HepG2 (cell line): ENCODE data around the gene TRMU. TPM values are rescaled to one million over a fixed set of nuclear protein-coding genes. Genes with fewer than 3 reads are reported as not detected.

Experiments
- ATAC-seq: fragments of 200-7000 bp; cut with Tn5 transposase; 3 replicates; pipeline ENCODE4 v1.9.1; 2020; ENCODE audit warnings: mild to moderate bottlenecking, moderate library complexity
- BruUV-seq: library from RNA; stranded (reverse); fragments of 400-500 nt; replicated peaks from 2 replicates; lab custom pipeline; 2021; lab: Mats Ljungman, UMichigan
- CTCF ChIA-PET: fragments of 300-600 bp; formaldehyde crosslinking; extraction: SDS; loops from one replicate; lab custom pipeline; 2021; ENCODE audit warnings: low total read pairs, inconsistent platforms, low intra/inter-chr PET ratio; lab: Yijun Ruan, JAX
- POLR2A ChIA-PET: fragments of 350-600 bp; sonication (Branson Sonifier 250); formaldehyde crosslinking; loops from one replicate; lab custom pipeline; 2020; ENCODE audit warnings: antibody characterized with exemption, inconsistent platforms; lab: Yijun Ruan, JAX
- DNase-seq: peaks from one replicate; pipeline ENCODE4 v3.0.0-alpha.2; 2015; ENCODE audit warnings: low spot score
- FAIRE-seq: peaks from 3 replicates; lab custom pipeline; 2011; peaks lifted over from hg19 to GRCh38; lab: Jason Lieb, UNC
- H2AFZ ChIP-seq: one replicate; pipeline ENCODE4 v1.6.1; 2011; ENCODE audit warnings: low read length, inconsistent platforms
- H3K27ac ChIP-seq: fragments of 300-600 bp; 3 replicates; pipeline ENCODE4 v1.8.0; 2011; ENCODE audit warnings: mixed run types, mild to moderate bottlenecking, mixed read lengths, low read length, inconsistent platforms; ENCODE audit not compliant: insufficient read depth; ENCODE audit errors: extremely low read length
- H3K27me3 ChIP-seq, 2 experiments: fragments of 200-600 bp in 1 of 2; 2 replicates in 1 of 2; 3 replicates in 1 of 2; pipeline versions ENCODE4 v1.6.0 to v1.8.0; 2011; ENCODE audit warnings: low read length in 2 of 2, mild to moderate bottlenecking in 2 of 2, moderate library complexity in 2 of 2, inconsistent platforms in 1 of 2; ENCODE audit not compliant: insufficient read depth in 2 of 2, control insufficient read depth in 1 of 2
- H3K36me3 ChIP-seq, 2 experiments: fragments of 200-600 bp in 1 of 2; replicated peaks in 1 of 2; 2 replicates in 1 of 2; 3 replicates in 1 of 2; pipeline versions ENCODE4 v1.5.1 to v1.8.0; 2011; ENCODE audit warnings: low read length in 2 of 2, inconsistent platforms in 1 of 2; ENCODE audit not compliant: insufficient read depth in 2 of 2, control insufficient read depth in 1 of 2
- H3K4me1 ChIP-seq: 2 replicates; pipeline ENCODE4 v1.5.1; 2012; ENCODE audit warnings: low read length, inconsistent platforms; ENCODE audit not compliant: insufficient read depth
- H3K4me2 ChIP-seq: 2 replicates; pipeline ENCODE4 v1.6.0; 2011; ENCODE audit warnings: low read depth, low read length, inconsistent platforms
- H3K4me3 ChIP-seq, 3 experiments: fragments of 200-600 bp in 1 of 3; sonication (generic), shearing (Covaris generic) in 1 of 3; replicated peaks in 1 of 3; 2 replicates each; pipeline ENCODE4 v1.5.1; 2011 to 2016; ENCODE audit warnings: low read length in 3 of 3, inconsistent platforms in 2 of 3, low read depth in 2 of 3, mild to moderate bottlenecking in 2 of 3, control low read depth in 1 of 3, mixed read lengths in 1 of 3; ENCODE audit not compliant: insufficient read depth in 1 of 3
- H3K79me2 ChIP-seq: one replicate; pipeline ENCODE4 v1.6.1; 2011; ENCODE audit warnings: low read length, inconsistent platforms; ENCODE audit not compliant: insufficient read depth
- H3K9ac ChIP-seq: 2 replicates; pipeline ENCODE4 v1.6.0; 2011; ENCODE audit warnings: mild to moderate bottlenecking, low read depth, low read length, inconsistent platforms; ENCODE audit not compliant: insufficient read depth
- H3K9me3 ChIP-seq: 2 replicates; pipeline ENCODE4 v1.5.1; 2012; ENCODE audit warnings: mild to moderate bottlenecking, low read length
- H4K20me1 ChIP-seq: 2 replicates; pipeline ENCODE4 v1.6.0; 2011; ENCODE audit warnings: inconsistent platforms, mild to moderate bottlenecking, low read length, moderate library complexity; ENCODE audit not compliant: insufficient read depth
- AKAP8 ChIP-seq: sonication (generic); formaldehyde crosslinking; IDR thresholded peaks from 2 replicates; pipeline ENCODE4 v1.5.1; 2020; ENCODE audit warnings: mild to moderate bottlenecking, missing genetic modification reagents
- NFE2L2 ChIP-seq: fragments of 150-350 bp; IDR thresholded peaks from 2 replicates; pipeline ENCODE4 v1.6.1; 2014; ENCODE audit warnings: low read length
- NONO ChIP-seq, 2 experiments: fragments of 450-650 bp in 1 of 2; sonication (generic) in 1 of 2; formaldehyde crosslinking in 1 of 2; IDR thresholded peaks in 1 of 2; conservative IDR thresholded peaks in 1 of 2; 2 replicates each; pipeline versions ENCODE4 v1.6.1 to v1.8.0; 2017 to 2022; ENCODE audit warnings: mild to moderate bottlenecking in 1 of 2, missing genetic modification reagents in 1 of 2, moderate library complexity in 1 of 2
- ZNF430 ChIP-seq: sonication (generic); formaldehyde crosslinking; IDR thresholded peaks from 2 replicates; pipeline ENCODE4 v1.9.0; 2021; ENCODE audit warnings: mild to moderate bottlenecking, missing genetic modification reagents
- ZNF629 ChIP-seq: sonication (generic); formaldehyde crosslinking; conservative IDR thresholded peaks from 2 replicates; pipeline ENCODE4 v1.5.0; 2020; ENCODE audit warnings: missing genetic modification reagents
- WGBS: methylation state at CpG from one replicate; pipeline ENCODE4 v1.1.6; 2017; ENCODE audit warnings: low lambda C conversion rate; 5-methylcytosine and 5-hydroxymethylcytosine counted together
- in situ Hi-C: cut with HindIII; loops from 2 replicates; pipeline ENCODE4 v1.10.0; 2017; ENCODE audit warnings: low pct_unique_long_range_greater_than_20kb; ENCODE audit not compliant: extremely low pct_ligation_motif_present
- intact Hi-C: fragments of 100-400 bp; cut with micrococcal nuclease; formaldehyde crosslinking; loops from one replicate; pipeline ENCODE4 v1.10.0; 2022; ENCODE audit not compliant: unreplicated experiment
- polyA plus RNA-seq, 8 experiments: library from polyadenylated mRNA; depleted of rRNA in 3 of 8; stranded (reverse) in 7 of 8; unstranded in 1 of 8; fragments of >200 nt; fragmentation: Illumina TruSeq in 4 of 8; extraction: Trizol in 4 of 8; gene quantifications; 2 replicates each; pipeline versions ENCODE4 v1.2.1 to v1.2.3, GENCODE V29; 2011 to 2016; ENCODE audit warnings: low read depth in 4 of 8, missing spikeins in 1 of 8, mixed read lengths in 1 of 8; ENCODE audit not compliant: insufficient read depth in 1 of 8
- total RNA-seq, 5 experiments: library from RNA; depleted of rRNA; stranded (reverse); fragments of >200 nt; fragmentation: Illumina TruSeq; extraction: Trizol; gene quantifications; 2 replicates each; pipeline ENCODE4 v1.2.3, GENCODE V29; 2016; ENCODE audit warnings: low read depth in 1 of 5

TRMU gene
- total and polyA plus RNA-seq, 2 of the 13 experiments (the other 11 are each of a cell fraction or from before 2014, with no cell fraction given) = 31.0 to 50.2 TPM

GRCh38 chr22:46346680-46347405, 11.3 kb downstream of the TRMU start:
- ChIA-PET CTCF (no interaction called here), POLR2A (no interaction called here)

GRCh38 chr22:46347646-46348045, 12.1 kb downstream of the TRMU start:
- no peak overlapping the region for H3K4me3 ChIP-seq
- H3K79me2 ChIP-seq = no peaks in the 10 kb centered on the region
- H3K4me2 ChIP-seq = no peak overlapping the region
- no peaks in the 10 kb centered on the region for H3K4me1 ChIP-seq
- no peak overlapping the region for H3K27ac ChIP-seq
- FAIRE-seq (no peak), DNase-seq (no peak), ATAC-seq (no peak)
- no peaks in the 10 kb centered on the region for H3K27me3 ChIP-seq
- CTCF ChIA-PET = no interaction called here
- BruUV-seq = no TSS peak
- in situ Hi-C loops (no loop called here), intact Hi-C loops (no loop called here)
- H3K9me3 ChIP-seq = no peaks in the 10 kb centered on the region
- no peaks in the 10 kb centered on the region for H4K20me1 ChIP-seq
- POLR2A ChIA-PET = no interaction called here
- H3K9ac ChIP-seq = no peak overlapping the region
- H2AFZ ChIP-seq = no peak overlapping the region
- WGBS = 96% methylated on average over 9 of the region's 12 CpGs
- TF ChIP-seq NONO (IDR thresholded peaks at IDR 0.05) (no peak), NONO (CRISPR knock-in tag; conservative IDR thresholded peaks at IDR 0.05) (no peak), ZNF629 (CRISPR knock-in tag) (peak; percentile 60)
- TF ChIP-seq, all 625 proteins: peak for 1
- peaks cover 52 to 96% of the 10 kb centered on the region in 2 experiments for H3K36me3 ChIP-seq

More at GRCh38 chr22:46346680-46347405, 11.3 kb downstream of the TRMU start:
- Histone ChIP-seq H3K9ac (no peak overlapping the region), H3K27ac (no peak overlapping the region), H2AFZ (no peak overlapping the region), H3K36me3 (peaks cover 50 to 96% of the 10 kb centered on the region in 2 experiments), H3K9me3 (no peaks in the 10 kb centered on the region), H3K4me1 (no peaks in the 10 kb centered on the region)
- TF ChIP-seq ZNF430 (no peak), NFE2L2 (no peak), AKAP8 (CRISPR knock-in tag) (no peak)
- TF ChIP-seq, all 625 proteins: peak for 0
- no peaks in the 10 kb centered on the region for H3K79me2 ChIP-seq
- no peaks in the 10 kb centered on the region for H4K20me1 ChIP-seq
- ATAC-seq (no peak), FAIRE-seq (no peak), DNase-seq (no peak)
- intact Hi-C loops (no loop called here), in situ Hi-C loops (no loop called here)
- no TSS peak for BruUV-seq
- no peaks in the 10 kb centered on the region for H3K27me3 ChIP-seq
- no peak overlapping the region for H3K4me3 ChIP-seq
- WGBS = 98% methylated on average over 18 of the region's 19 CpGs
- no peak overlapping the region for H3K4me2 ChIP-seq
